H7 (cell line): ENCODE measurements around the gene TPCN2. TPM values are rescaled to one million over a fixed set of nuclear protein-coding genes. Genes with fewer than 3 reads are reported as not detected.

Experiments used
- DNase-seq: peaks from one replicate; pipeline ENCODE4 v3.0.0; 2012
- H3K27me3 ChIP-seq: 2 replicates; pipeline ENCODE4 v1.6.0; 2011; ENCODE audit warnings: mild to moderate bottlenecking, low read length; ENCODE audit not compliant: control insufficient read depth, insufficient read depth
- H3K36me3 ChIP-seq: replicated peaks from 2 replicates; pipeline ENCODE4 v1.5.1; 2011; ENCODE audit warnings: low read length; ENCODE audit not compliant: control insufficient read depth, insufficient read depth
- H3K4me3 ChIP-seq: 2 replicates; pipeline ENCODE4 v1.5.1; 2011; ENCODE audit warnings: low read depth, mild to moderate bottlenecking, control low read depth, low read length, moderate library complexity; ENCODE audit not compliant: insufficient read depth
- total RNA-seq: library from RNA; depleted of rRNA; stranded (reverse); fragments of >200 nt; shearing (Covaris generic); gene quantifications from 2 replicates; pipeline ENCODE4 v1.2.3, GENCODE V29; 2014

Gene TPCN2
- total RNA-seq, 1 experiment from 2014 or later, result 13.2 TPM

DNA sequence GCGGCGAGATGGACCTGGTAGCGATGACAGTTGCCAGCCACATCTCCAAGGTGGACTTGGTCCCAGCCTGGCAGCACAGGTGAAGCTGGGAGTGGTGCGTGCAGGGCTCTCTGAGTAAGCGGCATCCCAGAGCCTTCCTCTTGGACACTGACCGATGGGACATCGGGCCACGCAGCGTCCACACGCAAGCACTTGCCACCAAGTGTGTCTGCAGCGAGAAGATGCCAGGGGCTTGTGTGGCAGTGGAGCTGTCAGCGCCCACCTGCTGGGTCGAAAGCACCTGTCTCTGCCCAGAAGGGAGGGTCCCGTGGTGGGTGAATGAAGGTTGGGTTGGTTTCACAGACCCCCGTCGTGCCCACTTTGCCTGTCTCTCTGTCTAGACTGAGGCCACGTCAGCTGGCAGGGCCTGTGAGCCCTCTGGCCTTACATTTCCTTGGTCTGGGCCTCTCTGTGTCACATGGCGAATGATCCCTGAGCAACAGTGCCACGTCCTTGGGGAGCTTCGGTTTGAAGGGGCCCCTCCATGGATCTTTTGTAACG lies 56.2 kb downstream of the TPCN2 start:
- H3K27me3 ChIP-seq, result no peaks in the 10 kb centered on the region

DNA sequence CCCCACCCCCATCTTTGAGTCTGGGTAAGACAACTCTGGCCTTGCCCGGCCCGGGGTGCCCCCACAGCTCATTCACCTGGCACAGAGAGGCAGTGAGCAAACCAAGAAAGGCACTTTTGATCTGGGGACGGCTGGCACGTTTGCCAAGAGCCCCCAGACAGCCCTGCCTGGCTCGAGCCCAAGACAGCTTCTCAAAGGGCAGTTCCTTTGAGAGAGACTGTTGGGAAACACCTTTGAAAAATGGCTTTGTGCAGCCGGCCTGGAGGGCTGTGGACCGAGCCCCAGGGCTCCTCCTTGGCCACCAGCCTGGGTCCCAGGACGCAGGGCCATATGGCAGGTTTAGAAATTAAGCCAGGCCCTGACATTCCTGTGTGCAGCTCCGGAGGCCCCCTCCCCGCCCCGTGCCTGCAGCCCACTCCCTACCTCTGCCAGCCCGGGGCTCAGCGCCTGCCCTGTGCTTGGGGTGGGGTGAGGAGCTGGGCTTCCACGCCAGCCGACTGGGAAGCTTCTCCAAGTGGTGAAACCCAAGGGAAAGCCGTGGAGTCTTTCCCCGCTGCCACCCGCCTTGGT lies 56.8 kb downstream of the TPCN2 start:
- H3K36me3 ChIP-seq, result no peaks in the 10 kb centered on the region
- DNase-seq, result no peak
- no peak overlapping the region for H3K4me3 ChIP-seq
- H3K27me3 ChIP-seq, result no peaks in the 10 kb centered on the region

More for the DNA sequence above, 56.2 kb downstream of the TPCN2 start:
- no peak for DNase-seq
- Histone ChIP-seq H3K36me3 (no peaks in the 10 kb centered on the region), H3K4me3 (no peak overlapping the region)

DNA sequence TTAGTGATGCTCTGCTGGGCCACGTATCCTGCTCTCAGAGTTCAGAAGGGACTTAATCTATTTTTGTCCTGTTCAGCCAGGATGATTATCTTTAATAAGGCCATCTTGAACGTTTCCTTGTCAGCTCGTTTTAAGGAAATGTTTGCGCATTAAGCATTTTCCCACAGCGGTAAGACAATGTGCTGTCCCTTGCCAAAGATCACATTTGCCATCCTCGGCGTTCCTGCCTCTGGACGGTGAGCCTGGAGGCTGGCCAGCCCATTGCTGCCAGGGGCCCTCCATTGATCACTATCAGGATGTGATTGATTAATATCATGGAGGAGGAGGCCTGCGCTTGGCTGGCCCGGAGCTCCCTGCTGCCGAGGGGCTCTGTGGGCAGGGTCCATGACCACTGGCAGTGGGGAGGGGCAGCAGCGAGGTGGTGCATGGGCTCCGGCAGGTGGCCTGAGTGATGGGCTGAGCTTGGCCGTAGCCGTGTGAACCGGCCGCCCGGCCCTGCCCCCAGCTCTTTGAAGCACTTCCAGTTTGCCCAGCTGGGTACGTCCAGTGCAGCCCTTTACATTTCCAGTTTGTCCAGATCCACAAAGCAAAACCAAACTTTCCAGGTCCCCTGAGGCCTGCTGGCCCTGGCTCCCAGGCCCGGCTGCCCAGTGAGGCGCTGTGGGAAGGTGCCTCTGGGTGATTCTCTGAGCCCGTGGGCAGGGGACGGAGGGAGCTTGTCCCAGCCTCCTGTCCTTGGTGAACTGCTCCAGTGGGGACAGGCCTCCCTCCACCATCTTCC lies 57.5 kb downstream of the TPCN2 start:
- Histone ChIP-seq H3K36me3 (no peaks in the 10 kb centered on the region), H3K27me3 (no peaks in the 10 kb centered on the region), H3K4me3 (no peak overlapping the region)
- DNase-seq, result peak; percentile 63

DNA sequence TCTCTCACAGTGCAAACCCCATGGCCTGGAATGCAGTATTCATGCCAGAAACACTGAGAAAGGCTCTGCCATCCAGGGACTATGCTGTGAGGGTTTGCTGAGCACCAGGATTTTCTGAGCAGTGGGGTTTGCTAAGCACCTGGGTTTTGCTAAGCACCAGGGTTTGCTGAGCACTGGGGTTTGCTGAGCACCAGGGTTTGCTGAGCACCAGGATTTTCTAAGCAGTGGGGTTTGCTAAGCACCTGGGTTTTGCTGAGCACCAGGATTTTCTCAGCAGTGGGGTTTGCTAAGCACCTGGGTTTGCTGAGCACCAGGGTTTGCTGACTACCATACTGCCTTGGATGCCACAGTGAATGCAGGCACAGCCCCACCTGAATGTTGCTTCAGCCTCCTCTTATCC lies 58.7 kb downstream of the TPCN2 start:
- Histone ChIP-seq H3K4me3 (no peak overlapping the region), H3K27me3 (no peaks in the 10 kb centered on the region), H3K36me3 (no peaks in the 10 kb centered on the region)
- no peak for DNase-seq

DNA sequence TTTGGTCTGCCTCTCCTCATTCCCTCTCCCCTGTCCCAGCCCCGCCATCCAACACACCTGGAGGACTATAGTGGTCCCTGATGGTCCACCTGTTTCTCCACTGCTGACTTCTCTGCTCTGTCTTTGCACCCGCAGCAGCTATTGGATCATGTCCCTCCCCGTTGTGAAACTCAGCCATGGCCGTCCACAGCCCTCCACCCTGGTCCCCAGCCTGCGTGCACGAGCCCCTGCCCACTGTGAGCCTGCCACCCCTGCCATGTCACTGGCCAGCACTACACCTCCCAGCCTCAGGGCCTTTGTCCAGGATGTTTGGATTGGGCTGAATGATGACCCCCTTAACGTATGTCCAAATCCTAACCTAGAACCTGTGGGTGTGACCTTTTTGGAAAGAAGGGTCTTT lies 59.3 kb downstream of the TPCN2 start:
- no peak for DNase-seq
- H3K27me3 ChIP-seq, result no peaks in the 10 kb centered on the region
- no peaks in the 10 kb centered on the region for H3K36me3 ChIP-seq
- no peak overlapping the region for H3K4me3 ChIP-seq

DNA sequence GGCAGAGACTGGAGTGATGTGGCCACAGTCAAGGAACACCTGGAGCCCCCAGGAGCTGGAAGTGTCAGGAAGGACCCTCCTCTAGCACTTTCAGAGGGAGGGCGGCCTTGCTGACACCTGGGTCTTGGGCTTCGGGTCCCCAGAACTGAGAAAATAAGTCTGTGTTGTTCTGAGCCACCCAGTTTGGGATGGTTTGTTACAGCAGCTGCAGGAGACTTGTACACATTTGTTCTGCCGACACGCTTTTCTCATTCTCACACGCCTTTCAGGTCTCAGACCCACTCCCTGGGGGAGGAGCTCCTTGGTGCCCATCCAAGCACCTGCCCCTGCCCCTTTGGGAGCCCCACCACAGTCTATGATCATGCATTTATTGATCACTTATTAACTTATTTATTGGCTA lies 59.8 kb downstream of the TPCN2 start:
- no peaks in the 10 kb centered on the region for H3K27me3 ChIP-seq

DNA sequence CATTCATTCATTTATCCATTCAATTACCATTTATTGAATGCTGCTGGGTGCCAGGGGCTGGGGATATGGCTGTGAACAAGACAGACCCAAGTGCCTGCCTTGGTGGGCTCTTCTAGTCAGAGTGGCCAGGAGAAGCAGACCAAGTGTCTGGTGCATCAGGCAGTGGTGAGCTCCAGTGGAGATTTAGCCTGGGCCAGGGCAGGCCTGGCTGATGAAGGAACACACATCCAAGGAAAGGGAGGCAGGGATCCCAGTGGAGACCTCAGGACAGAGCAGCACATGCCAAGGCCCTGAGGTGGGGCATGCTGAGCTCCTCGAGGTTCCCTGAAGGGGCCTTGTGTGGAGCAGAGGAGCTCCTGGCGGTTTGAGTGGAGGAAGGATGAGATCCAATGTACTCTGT lies 60.4 kb downstream of the TPCN2 start:
- H3K27me3 ChIP-seq, result no peaks in the 10 kb centered on the region
- DNase-seq, result peak; percentile 17
- H3K4me3 ChIP-seq, result no peak overlapping the region
- no peaks in the 10 kb centered on the region for H3K36me3 ChIP-seq

More for the DNA sequence above, 59.8 kb downstream of the TPCN2 start:
- Histone ChIP-seq H3K4me3 (no peak overlapping the region), H3K36me3 (no peaks in the 10 kb centered on the region)
- no peak for DNase-seq

DNA sequence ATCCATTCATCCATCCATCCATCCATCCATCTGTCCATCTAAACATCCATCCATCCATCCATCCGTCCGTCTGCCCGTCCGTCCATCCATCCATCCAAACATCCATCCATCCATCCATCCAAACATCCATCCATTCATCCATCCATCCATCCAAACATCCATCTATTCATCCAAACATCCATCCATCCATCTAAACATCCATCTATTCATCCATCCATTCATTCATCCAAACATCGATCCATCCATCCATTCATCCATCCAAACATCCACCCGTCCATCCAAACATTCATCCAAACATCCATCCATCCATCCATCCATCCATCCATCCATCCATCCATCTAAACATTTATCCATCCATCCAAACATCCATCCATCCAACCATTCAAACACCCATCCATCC lies 61.7 kb downstream of the TPCN2 start:
- no peaks in the 10 kb centered on the region for H3K27me3 ChIP-seq

DNA sequence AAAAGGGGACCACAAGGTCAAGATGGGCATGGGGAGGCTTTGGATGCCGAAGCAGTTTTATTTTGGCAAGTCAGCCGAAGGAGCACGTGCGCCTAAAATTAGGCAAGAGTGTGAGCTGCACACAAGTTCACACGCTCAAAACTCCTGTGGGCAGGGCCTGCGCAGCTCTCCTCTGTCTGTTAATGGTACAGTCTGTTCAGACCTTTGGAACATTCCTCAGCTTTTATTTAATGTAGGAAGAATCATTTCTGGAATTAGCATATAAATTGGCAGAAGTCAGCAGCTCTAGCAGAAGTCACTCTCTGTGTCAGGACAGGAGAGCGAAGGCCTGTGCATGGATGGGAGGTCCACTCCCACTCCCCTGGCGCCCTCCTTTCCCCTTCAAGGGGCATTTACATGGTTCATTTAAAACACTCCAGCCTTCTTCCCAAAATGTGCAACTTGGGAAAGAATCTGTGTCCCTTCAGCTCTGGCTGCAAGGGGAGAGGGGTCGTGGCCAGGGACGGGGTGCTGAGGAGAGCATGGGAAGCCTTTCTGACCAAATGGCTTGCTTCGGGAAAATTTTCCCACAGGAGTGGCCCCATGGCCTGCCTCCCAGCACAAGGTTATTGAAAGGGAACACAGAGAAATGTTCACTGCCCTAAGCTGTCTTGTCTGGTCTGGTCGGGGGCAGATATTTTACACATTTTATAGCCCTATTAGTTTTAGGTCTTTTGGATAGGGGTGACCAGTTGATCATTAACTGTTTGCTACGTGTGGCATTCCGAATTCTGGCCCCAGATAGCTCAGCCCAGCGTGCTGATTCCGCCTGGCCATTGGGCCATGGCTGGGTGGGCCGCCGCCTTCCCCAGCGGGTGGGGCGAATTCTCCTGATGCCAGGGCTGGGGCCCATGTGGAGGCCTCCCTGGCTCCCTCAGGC lies 63.2 kb downstream of the TPCN2 start:
- no peaks in the 10 kb centered on the region for H3K27me3 ChIP-seq
- DNase-seq, result peak; percentile 50
- H3K4me3 ChIP-seq, result no peak overlapping the region
- H3K36me3 ChIP-seq, result no peaks in the 10 kb centered on the region

More for the DNA sequence above, 61.7 kb downstream of the TPCN2 start:
- H3K4me3 ChIP-seq, result no peak overlapping the region
- no peaks in the 10 kb centered on the region for H3K36me3 ChIP-seq
- no peak for DNase-seq

DNA sequence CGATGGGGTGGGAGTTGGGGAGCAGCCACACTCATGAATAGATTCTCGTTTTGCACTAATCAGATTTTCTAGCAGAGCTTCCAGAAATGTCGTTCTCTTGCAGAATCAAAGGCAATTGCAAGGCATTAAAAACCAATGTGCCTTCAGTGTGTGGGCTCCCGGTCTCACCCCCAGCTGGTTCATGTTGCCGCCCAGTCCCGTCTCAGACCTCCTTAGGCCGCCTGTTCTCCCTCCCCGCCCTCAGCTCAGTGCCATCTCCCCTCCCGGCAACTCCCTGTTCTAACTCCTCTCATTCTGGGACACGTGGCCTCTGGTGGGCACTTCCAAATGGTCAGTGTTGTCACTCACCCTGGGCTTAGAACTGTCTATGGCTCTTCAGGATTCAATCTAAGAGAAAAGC lies 64.5 kb downstream of the TPCN2 start:
- DNase-seq, result peak; percentile 45
- Histone ChIP-seq H3K36me3 (no peaks in the 10 kb centered on the region), H3K4me3 (no peak overlapping the region), H3K27me3 (no peaks in the 10 kb centered on the region)

DNA sequence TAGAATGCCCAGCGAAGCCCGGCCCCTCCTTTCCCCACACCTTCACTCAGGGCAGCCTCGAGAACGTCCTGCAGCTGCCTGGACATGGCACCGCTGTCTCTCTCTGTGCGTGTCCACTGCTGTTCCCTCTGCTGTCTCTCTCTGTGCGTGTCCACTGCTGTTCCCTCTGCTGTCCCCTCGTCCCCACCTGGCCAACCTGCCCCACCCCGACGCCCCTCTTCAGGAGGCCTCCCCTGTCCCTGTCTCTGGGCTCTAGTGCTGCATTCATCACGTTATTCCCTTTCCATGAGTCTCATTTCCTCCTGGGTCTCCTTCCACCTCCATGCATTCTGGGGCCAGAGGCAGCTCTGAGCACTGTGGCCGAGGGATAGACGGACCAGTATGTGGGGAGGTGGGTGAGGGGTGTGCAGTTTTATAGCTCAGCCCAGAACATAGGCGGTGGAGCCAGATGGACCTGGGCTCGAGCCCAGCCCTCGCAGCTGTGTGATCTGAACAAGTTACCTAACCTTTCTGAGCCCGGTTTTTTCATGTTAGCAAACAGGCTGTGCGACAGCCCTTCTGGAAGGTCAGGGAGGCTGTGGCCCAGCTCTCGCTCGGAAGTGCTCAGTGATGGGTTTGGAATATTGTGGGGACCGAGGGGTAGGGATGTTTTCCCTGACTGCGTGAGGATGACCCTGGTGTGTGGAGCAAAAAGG lies 65.1 kb downstream of the TPCN2 start:
- DNase-seq, result peak; percentile 39
- no peak overlapping the region for H3K4me3 ChIP-seq
- H3K36me3 ChIP-seq, result no peaks in the 10 kb centered on the region
- H3K27me3 ChIP-seq, result no peaks in the 10 kb centered on the region

DNA sequence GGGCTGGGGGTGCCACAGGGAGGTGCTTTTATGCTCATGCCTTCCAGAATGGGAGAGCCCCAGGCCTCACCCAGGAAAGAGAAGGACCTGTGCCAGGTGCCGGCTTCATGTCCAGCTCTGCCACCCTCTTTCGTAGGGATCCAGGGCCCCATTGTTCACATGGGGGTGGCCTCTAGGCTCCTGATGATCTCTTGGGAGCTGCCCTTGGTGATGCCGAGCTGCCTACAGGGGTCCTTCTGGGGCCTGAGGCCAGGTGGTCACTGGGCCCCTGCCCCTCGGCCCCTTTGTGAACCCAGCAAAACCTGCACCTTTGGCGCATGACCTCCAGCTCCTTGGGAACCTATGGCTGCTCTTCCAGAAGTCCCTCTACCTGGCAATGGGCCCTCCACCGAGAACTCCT lies 65.6 kb downstream of the TPCN2 start:
- Histone ChIP-seq H3K27me3 (no peaks in the 10 kb centered on the region), H3K36me3 (no peaks in the 10 kb centered on the region), H3K4me3 (no peak overlapping the region)
- peak; percentile 34 for DNase-seq

DNA sequence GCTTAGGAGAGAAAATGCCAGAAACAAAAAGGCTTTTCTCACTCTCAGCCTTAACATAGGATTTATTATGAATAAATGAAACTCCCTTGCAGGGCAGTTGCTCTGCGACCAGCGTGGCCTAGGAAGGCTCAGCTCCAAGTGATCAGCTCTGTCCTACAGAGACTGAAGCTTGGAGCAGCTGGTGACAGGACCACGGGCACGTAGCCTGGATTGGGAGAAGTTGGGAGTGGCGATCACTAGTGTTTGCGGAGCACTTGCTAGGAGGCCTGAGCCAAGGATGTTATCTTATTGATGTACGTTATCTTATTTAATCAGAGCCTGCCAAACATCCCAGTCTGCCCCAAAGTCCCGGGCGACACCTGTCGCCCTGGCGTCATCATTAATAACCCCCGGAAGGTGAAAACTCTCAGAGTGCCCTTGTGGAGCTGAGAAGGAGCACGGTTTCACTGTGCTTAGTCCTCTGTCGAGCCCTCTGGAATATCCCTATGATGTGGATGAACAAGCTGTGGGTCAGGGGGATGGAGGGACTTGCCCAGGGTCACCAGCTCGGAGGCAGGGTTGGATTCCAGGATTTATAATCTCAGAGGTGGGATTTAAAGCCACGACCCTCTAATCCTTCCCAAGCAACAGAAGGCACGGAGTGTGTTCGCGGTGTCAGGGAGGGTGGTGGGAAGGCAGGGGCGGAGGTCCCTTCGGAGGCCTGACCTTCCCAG lies 66.2 kb downstream of the TPCN2 start:
- Histone ChIP-seq H3K36me3 (no peaks in the 10 kb centered on the region), H3K27me3 (no peaks in the 10 kb centered on the region), H3K4me3 (no peak overlapping the region)
- DNase-seq, result peak; percentile 47
